ENCODE data around the gene CEP57L1.

CEP57L1 gene

DNA sequence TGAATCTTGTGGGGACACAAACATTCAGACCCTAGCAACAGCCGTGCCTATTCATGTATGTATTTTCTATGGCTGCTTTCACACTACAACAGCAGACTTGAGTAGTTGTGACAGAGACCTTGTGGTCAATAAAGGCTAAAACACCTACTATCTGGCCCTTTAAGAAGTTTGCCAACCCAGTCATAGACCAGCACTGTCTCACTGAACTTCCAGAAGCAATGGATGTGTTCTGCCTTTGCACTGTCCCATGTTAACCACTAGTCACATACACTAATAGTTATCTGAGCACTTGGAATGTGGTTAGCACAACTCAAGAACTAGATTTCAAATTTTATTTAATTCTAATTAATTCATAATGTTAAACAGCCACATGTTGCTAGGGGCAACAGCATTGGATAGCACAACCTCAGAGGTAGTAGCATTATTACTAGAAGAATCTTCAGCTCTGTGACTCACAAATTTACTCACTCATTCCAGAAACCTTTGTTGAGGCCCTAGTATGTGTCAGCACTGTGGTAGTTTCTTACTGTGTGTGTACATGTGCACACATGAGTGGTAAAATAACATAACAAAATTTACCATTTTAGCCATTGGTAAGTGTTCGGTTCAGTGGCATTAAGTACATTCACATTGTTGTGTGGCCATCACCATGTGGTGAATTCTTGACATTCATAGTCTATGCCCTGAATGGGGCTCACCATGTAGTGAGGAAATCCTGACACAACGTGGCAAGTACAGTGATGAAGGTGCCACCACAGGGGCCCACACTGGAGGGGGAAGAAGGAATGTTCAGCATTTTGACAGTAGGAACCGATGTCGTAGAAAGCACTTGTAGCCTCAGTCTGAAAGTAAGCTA, 107.3 kb downstream of the CEP57L1 start:
- no peaks in the 10 kb centered on the region for H3K4me1 ChIP-seq (ENCODE audit: control insufficient read depth, insufficient read depth, low read length)
- no peak overlapping the region for H3K4me3 ChIP-seq (ENCODE audit: low read length)
- no peaks in the 10 kb centered on the region for H3K9me3 ChIP-seq (ENCODE audit: control insufficient read depth, low read length)
- H3K9ac ChIP-seq (ENCODE audit: low read length), result no peak overlapping the region
- no peaks in the 10 kb centered on the region for H3K36me3 ChIP-seq (ENCODE audit: control insufficient read depth, insufficient read depth, low read length, severe bottlenecking)
- DNase-seq (ENCODE audit: low read depth), result no peak
- H3K27me3 ChIP-seq (replicated peaks; ENCODE audit: control insufficient read depth, insufficient read depth, low read length), result no peaks in the 10 kb centered on the region

DNA sequence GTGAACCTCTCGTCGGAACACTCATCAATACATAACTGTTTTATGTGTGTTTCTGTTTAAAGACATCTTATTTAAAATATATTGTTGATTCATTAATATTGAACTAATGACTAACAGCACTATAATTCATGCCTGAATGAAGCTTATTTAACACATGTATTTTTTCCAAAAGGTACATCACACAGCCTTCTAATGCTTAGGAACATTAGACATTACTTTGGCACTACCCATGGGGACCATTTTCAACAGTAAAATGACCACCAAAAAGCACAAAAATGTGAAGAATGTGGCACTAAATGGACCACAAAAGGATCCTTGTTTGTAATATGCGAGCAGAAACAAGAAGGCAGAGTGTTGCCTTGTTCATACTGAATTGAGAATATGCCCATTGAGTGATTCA, 109.2 kb downstream of the CEP57L1 start:
- Histone ChIP-seq H3K36me3 (ENCODE audit: control insufficient read depth, insufficient read depth, low read length, severe bottlenecking) (no peaks in the 10 kb centered on the region), H3K4me3 (ENCODE audit: low read length) (no peak overlapping the region), H3K9ac (ENCODE audit: low read length) (no peak overlapping the region), H3K4me1 (ENCODE audit: control insufficient read depth, insufficient read depth, low read length) (no peaks in the 10 kb centered on the region), H3K27me3 (replicated peaks; ENCODE audit: control insufficient read depth, insufficient read depth, low read length) (no peaks in the 10 kb centered on the region), H3K9me3 (ENCODE audit: control insufficient read depth, low read length) (no peaks in the 10 kb centered on the region)
- no peak for DNase-seq (ENCODE audit: low read depth)

DNA sequence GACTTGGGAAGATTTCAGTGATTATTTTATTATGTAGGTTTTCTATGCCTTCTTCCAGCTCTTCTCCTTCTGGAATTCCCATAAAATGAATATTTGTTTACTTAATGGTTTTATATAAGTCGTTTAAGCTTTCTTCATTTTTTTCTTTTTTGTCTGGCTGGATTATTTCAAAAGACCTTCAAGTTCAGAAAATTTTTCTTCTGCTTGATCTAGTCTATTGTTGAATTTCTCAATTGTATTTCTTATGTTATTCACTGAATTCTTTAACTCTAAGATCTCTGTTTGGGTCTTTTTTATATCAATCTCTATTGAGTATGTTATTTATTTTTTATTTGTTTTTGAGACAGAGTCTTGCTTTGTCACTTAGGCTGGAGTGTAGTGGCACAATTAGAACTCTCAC, 117.4 kb downstream of the CEP57L1 start:
- Histone ChIP-seq H3K4me3 (ENCODE audit: low read length) (no peak overlapping the region), H3K4me1 (ENCODE audit: control insufficient read depth, insufficient read depth, low read length) (no peaks in the 10 kb centered on the region), H3K27me3 (replicated peaks; ENCODE audit: control insufficient read depth, insufficient read depth, low read length) (no peaks in the 10 kb centered on the region), H3K36me3 (ENCODE audit: control insufficient read depth, insufficient read depth, low read length, severe bottlenecking) (no peaks in the 10 kb centered on the region), H3K9me3 (ENCODE audit: control insufficient read depth, low read length) (peaks cover 5% of the 10 kb centered on the region), H3K9ac (ENCODE audit: low read length) (no peak overlapping the region)
- no peak for DNase-seq (ENCODE audit: low read depth)

All from adipocyte (in vitro differentiated cells).